HG03575 (cell line): ENCODE data around the gene CASR.

ENCODE experiments used
- ATAC-seq: cut with Tn5 transposase; IDR thresholded peaks from one replicate; pipeline ENCODE4 v1.9.1; 2021; ENCODE audit not compliant: unreplicated experiment, insufficient number of reproducible peaks, low FRiP score; ENCODE audit errors: extremely low read depth

CASR gene

GRCh38 chr3:122253581-122253980, 70.1 kb downstream of the CASR start:
- no peak for ATAC-seq

- no peak for ATAC-seq
Observed at GRCh38 chr3:122255757-122256439, 72.4 kb downstream of the CASR start.

GRCh38 chr3:122257644-122258364, 74.3 kb downstream of the CASR start:
- ATAC-seq, result no peak

- no peak for ATAC-seq
Observed at GRCh38 chr3:122258757-122259371, 75.4 kb downstream of the CASR start.

- no peak for ATAC-seq
Observed at GRCh38 chr3:122260206-122260605, 76.7 kb downstream of the CASR start.

GRCh38 chr3:122263058-122263457, 79.6 kb downstream of the CASR start:
- ATAC-seq, result no peak

- ATAC-seq, result no peak
Observed at GRCh38 chr3:122263974-122264588, 80.6 kb downstream of the CASR start.

GRCh38 chr3:122265957-122266356, 82.5 kb downstream of the CASR start:
- ATAC-seq, result no peak

GRCh38 chr3:122268257-122269024, 85.0 kb downstream of the CASR start:
- ATAC-seq, result no peak

- ATAC-seq, result no peak
Observed at GRCh38 chr3:122269045-122269444, 85.6 kb downstream of the CASR start.

- ATAC-seq, result no peak
Observed at GRCh38 chr3:122271246-122271898, 87.9 kb downstream of the CASR start.

GRCh38 chr3:122272879-122273278, 89.4 kb downstream of the CASR start:
- ATAC-seq, result no peak

GRCh38 chr3:122273498-122273897, 90.0 kb downstream of the CASR start:
- ATAC-seq, result no peak

GRCh38 chr3:122281891-122282290, 98.4 kb downstream of the CASR start:
- ATAC-seq, result no peak

GRCh38 chr3:122283796-122284445, 100.5 kb downstream of the CASR start:
- no peak for ATAC-seq

- no peak for ATAC-seq
Observed at GRCh38 chr3:122284486-122284885, 101.0 kb downstream of the CASR start.

- ATAC-seq, result no peak
Observed at GRCh38 chr3:122294359-122294758, 110.9 kb downstream of the CASR start.
